Measurements from ENCODE around the gene FNBP1L. TPM values are rescaled to one million over a fixed set of nuclear protein-coding genes. Genes with fewer than 3 reads are reported as not detected.

FNBP1L gene
- total RNA-seq, 1 experiment from 2014 or later, result 119 TPM

DNA sequence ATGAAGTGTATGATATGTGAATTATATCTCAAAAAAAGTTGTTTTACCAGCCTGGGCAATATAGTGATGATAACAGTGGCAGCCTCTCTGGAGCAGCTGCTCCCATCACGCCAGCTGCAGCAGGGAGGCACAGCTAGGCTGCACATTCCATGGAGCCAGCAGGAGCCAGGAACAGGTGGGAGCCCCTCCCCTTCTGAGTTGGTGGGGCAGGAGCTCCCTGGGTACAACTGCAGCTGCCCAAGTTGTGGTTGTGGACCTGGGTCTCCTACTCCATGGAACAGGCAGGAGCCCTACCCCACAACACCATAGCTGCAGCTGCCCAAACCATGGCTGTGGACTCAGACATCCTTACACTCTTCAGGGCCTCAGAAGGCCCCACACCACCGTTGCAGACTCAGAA lies 21.7 kb upstream of the FNBP1L start:
- no peak overlapping the region for H3K18ac ChIP-seq (ENCODE audit: insufficient read length, low read depth, low read length)
- TF ChIP-seq, protein P1, sequence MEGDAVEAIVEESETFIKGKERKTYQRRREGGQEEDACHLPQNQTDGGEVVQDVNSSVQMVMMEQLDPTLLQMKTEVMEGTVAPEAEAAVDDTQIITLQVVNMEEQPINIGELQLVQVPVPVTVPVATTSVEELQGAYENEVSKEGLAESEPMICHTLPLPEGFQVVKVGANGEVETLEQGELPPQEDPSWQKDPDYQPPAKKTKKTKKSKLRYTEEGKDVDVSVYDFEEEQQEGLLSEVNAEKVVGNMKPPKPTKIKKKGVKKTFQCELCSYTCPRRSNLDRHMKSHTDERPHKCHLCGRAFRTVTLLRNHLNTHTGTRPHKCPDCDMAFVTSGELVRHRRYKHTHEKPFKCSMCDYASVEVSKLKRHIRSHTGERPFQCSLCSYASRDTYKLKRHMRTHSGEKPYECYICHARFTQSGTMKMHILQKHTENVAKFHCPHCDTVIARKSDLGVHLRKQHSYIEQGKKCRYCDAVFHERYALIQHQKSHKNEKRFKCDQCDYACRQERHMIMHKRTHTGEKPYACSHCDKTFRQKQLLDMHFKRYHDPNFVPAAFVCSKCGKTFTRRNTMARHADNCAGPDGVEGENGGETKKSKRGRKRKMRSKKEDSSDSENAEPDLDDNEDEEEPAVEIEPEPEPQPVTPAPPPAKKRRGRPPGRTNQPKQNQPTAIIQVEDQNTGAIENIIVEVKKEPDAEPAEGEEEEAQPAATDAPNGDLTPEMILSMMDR (conservative IDR thresholded peaks at IDR 0.05), result no peak
- Mint-ChIP-seq H3K9me3 (peaks cover 14 to 16% of the 10 kb centered on the region in 2 experiments; a peak in 4 of 5 replicates), H3K27ac (no peak overlapping the region), H3K4me1 (no peaks in the 10 kb centered on the region), H3K4me3 (no peak overlapping the region), H3K27me3 (ENCODE audit: low read depth) (no peaks in the 10 kb centered on the region), H3K36me3 (ENCODE audit: insufficient read depth in 1 of 3, low read depth in 3 of 3) (peaks cover 4 to 26% (median 6%) of the 10 kb centered on the region in 3 experiments; a peak in 5 of 7 replicates)
- no peak overlapping the region for H2AFZ ChIP-seq (ENCODE audit: low read length)
- H4K20me1 ChIP-seq (ENCODE audit: control insufficient read depth, insufficient read depth, insufficient read length), result no peaks in the 10 kb centered on the region
- H4K8ac ChIP-seq (replicated peaks; ENCODE audit: insufficient read length, low read depth, low read length), result no peak overlapping the region
- no peak overlapping the region for H4K5ac ChIP-seq (ENCODE audit: insufficient read length, low read depth, low read length)
- no peak overlapping the region for H3K4ac ChIP-seq (ENCODE audit: low read depth, low read length)
- H3K9me3 ChIP-seq (ENCODE audit: control insufficient read depth, low read depth, low read length), result no peaks in the 10 kb centered on the region
- H3K79me2 ChIP-seq (ENCODE audit: insufficient read depth, low read length), result no peaks in the 10 kb centered on the region
- H3K56ac ChIP-seq (ENCODE audit: insufficient read length, low read depth, low read length), result no peak overlapping the region
- no peak overlapping the region for H2BK12ac ChIP-seq (ENCODE audit: insufficient read length, low read depth, low read length)
- no peak overlapping the region for H3T11ph ChIP-seq (ENCODE audit: low read length)
- H2AK5ac ChIP-seq (ENCODE audit: insufficient read length, low read length), result no peak overlapping the region
- H3K4me1 ChIP-seq (ENCODE audit: insufficient read depth, low read length), result no peaks in the 10 kb centered on the region
- no peak overlapping the region for H2BK20ac ChIP-seq (ENCODE audit: low read depth, low read length, poor library complexity, severe bottlenecking)
- no peak overlapping the region for H3K9ac ChIP-seq (ENCODE audit: extremely low read depth, insufficient read length, low read length)
- H4K91ac ChIP-seq (ENCODE audit: insufficient read length, low read depth, low read length), result no peak overlapping the region
- no CpG with 5 or more reads among the region's 2 CpGs for WGBS (ENCODE audit: extremely low coverage, insufficient read length, low lambda C conversion rate)
- no peak overlapping the region for H3K4me2 ChIP-seq (ENCODE audit: insufficient read depth, insufficient read length, low read length)
- no peak overlapping the region for H3K27ac ChIP-seq (ENCODE audit: insufficient read length, low read depth, low read length)
- H3K14ac ChIP-seq (ENCODE audit: insufficient read depth, low read length), result no peak overlapping the region
- no peak overlapping the region for H2BK15ac ChIP-seq (ENCODE audit: low read depth, low read length)
- DNase-seq, result no peak
- H2BK5ac ChIP-seq (ENCODE audit: insufficient read length, low read length), result no peak overlapping the region
- H3K79me1 ChIP-seq (ENCODE audit: insufficient read depth, low read depth, low read length, poor library complexity, severe bottlenecking), result no peaks in the 10 kb centered on the region
- no peak overlapping the region for H3K23ac ChIP-seq (ENCODE audit: insufficient read length, low read depth, low read length)
- no peaks in the 10 kb centered on the region for H3K23me2 ChIP-seq (ENCODE audit: insufficient read length, low read depth, low read length, poor library complexity, severe bottlenecking)
- H3K27me3 ChIP-seq (ENCODE audit: insufficient read depth, low read length), result no peaks in the 10 kb centered on the region
- no peak overlapping the region for H2BK120ac ChIP-seq (ENCODE audit: low read depth, low read length, poor library complexity, severe bottlenecking)
